NT2/D1 (cell line): ENCODE data around the gene ZBTB49.

Experiments used
- SUZ12 ChIP-seq: IDR thresholded peaks from 2 replicates; pipeline ENCODE4 v1.6.1; 2011; ENCODE audit not compliant: insufficient read length, insufficient read depth; ENCODE audit errors: extremely low read depth
- ZNF274 ChIP-seq: IDR thresholded peaks from 2 replicates; pipeline ENCODE4 v1.6.1; 2011; ENCODE audit warnings: mild to moderate bottlenecking, low read depth, low read length

DNA sequence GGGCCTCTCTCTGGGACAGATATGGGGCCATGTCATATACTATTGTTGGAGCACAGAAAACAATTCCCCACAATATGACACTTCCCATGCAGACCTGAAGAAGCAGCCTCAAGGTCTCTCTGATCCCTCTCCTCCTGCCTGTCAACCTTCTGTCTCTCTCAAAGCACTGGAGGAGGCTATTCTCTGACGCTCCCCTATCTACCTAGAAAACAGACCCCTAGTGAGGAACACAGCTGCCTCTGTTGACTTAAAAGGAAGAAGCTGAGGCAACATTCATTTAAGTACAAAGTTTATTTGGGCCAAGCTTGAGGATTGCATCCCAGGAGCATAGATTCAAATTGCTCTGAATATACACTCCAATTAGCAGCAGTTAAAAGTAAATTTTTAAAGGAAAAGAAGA, 57.5 kb downstream of the ZBTB49 start:
- TF ChIP-seq SUZ12 (no peak), ZNF274 (no peak)
